ENCODE measurements around the gene SLC7A10.

The SLC7A10 gene

DNA sequence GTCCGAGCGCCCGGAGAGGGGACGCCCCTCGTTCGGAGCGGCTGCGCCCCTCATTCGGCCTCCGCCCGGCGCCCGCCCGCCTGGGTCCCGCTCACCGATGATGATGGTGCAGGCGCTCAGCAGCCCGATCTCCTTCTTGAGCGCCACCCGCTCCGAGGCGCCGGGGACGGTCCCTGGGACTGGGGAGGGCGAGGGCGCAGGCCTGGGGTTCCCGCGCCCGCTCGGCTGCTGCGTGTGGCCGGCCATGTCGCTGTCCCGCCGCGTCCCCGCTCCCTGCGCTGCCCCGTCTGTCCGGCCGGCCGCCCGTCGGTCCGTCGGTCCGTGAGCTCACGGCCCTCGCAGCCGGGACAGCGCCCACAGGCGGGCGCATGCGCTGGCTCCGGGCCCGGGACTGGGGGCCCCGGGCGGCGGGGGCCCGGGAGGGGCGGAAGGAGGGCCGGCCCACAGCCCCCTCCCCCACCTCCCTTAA is at the start of gene SLC7A10:
SLC7A10 (minus strand) TSS at position 393 of the 469 bp plus-strand sequence; CDS start at position 246, 147 bp downstream.
- peak within 1 kb of the TSS; percentile 30; the same call in 1 of the 2 replicates for H3K27ac ChIP-seq
- no peak for TF ChIP-seq CTCF (conservative IDR thresholded peaks at IDR 0.05)

- peak overlapping the region; percentile 90 for H3K27ac ChIP-seq
- no peak for TF ChIP-seq CTCF (conservative IDR thresholded peaks at IDR 0.05)
Measured at GRCh38 chr19:33274663-33275558, 49.3 kb upstream of the SLC7A10 start.

GRCh38 chr19:33273881-33274662 is 48.4 kb upstream of the SLC7A10 start:
- H3K27ac ChIP-seq: peak overlapping the region; percentile 90
- no peak for TF ChIP-seq CTCF (conservative IDR thresholded peaks at IDR 0.05)

- peak overlapping the region; percentile 90 for H3K27ac ChIP-seq
- TF ChIP-seq CTCF (conservative IDR thresholded peaks at IDR 0.05): no peak
Measured at GRCh38 chr19:33273065-33273736, 47.6 kb upstream of the SLC7A10 start.

- no peak for TF ChIP-seq CTCF (conservative IDR thresholded peaks at IDR 0.05)
- no peak overlapping the region for H3K27ac ChIP-seq
Measured at GRCh38 chr19:33271246-33272021, 45.8 kb upstream of the SLC7A10 start.

GRCh38 chr19:33270769-33271168 is 45.1 kb upstream of the SLC7A10 start:
- H3K27ac ChIP-seq: no peak overlapping the region
- TF ChIP-seq CTCF (conservative IDR thresholded peaks at IDR 0.05): no peak

Data from VCaP (cell line).